HEK293T (cell line): Measurements from ENCODE around the gene GLRX3.

Source experiments
- CTCF ChIA-PET: fragments of 350-600 bp; formaldehyde crosslinking; extraction: SDS; loops from one replicate; lab custom pipeline; 2021; ENCODE audit warnings: antibody characterized with exemption, inconsistent platforms; lab: Yijun Ruan, JAX
- POLR2A ChIA-PET: fragments of 350-600 bp; formaldehyde crosslinking; extraction: SDS; loops from one replicate; lab custom pipeline; 2020; ENCODE audit warnings: antibody characterized with exemption, inconsistent platforms; lab: Yijun Ruan, JAX
- DNase-seq: peaks from one replicate; pipeline ENCODE4 v3.0.0; 2012; ENCODE audit warnings: mixed read lengths; ENCODE audit errors: extremely low spot score
- ARNT ChIP-seq: fragments of 450-650 bp; IDR thresholded peaks from 2 replicates; pipeline ENCODE4 v1.6.1; 2017; ENCODE audit warnings: mild to moderate bottlenecking
- BHLHE40 ChIP-seq: fragments of 450-650 bp; IDR thresholded peaks from 2 replicates; pipeline ENCODE4 v1.6.1; 2016; ENCODE audit warnings: mild to moderate bottlenecking, moderate library complexity, borderline replicate concordance
- CTBP1 ChIP-seq: fragments of 450-650 bp; IDR thresholded peaks from 2 replicates; pipeline ENCODE4 v1.6.1; 2016; ENCODE audit warnings: borderline replicate concordance
- ELF4 ChIP-seq: fragments of 450-650 bp; IDR thresholded peaks from 2 replicates; pipeline ENCODE4 v1.6.1; 2017; ENCODE audit warnings: antibody characterized with exemption
- FOXA1 ChIP-seq: fragments of 450-650 bp; IDR thresholded peaks from 2 replicates; pipeline ENCODE4 v1.6.1; 2016; ENCODE audit warnings: mild to moderate bottlenecking
- FOXK2 ChIP-seq: fragments of 450-650 bp; IDR thresholded peaks from 2 replicates; pipeline ENCODE4 v1.6.1; 2016; ENCODE audit warnings: mild to moderate bottlenecking
- FOXM1 ChIP-seq: fragments of 450-650 bp; IDR thresholded peaks from 2 replicates; pipeline ENCODE4 v1.6.1; 2017; ENCODE audit warnings: mild to moderate bottlenecking, borderline replicate concordance
- HDGF ChIP-seq: fragments of 450-650 bp; IDR thresholded peaks from 2 replicates; pipeline ENCODE4 v1.6.1; 2017; ENCODE audit warnings: antibody characterized with exemption, borderline replicate concordance
- L3MBTL2 ChIP-seq: fragments of 450-650 bp; conservative IDR thresholded peaks from 2 replicates; pipeline ENCODE4 v1.6.1; 2016; ENCODE audit warnings: mild to moderate bottlenecking
- LEF1 ChIP-seq: fragments of 450-650 bp; IDR thresholded peaks from 2 replicates; pipeline ENCODE4 v1.6.1; 2017; ENCODE audit warnings: mild to moderate bottlenecking, borderline replicate concordance
- NFRKB ChIP-seq: fragments of 450-650 bp; IDR thresholded peaks from 2 replicates; pipeline ENCODE4 v1.6.1; 2016; ENCODE audit warnings: mild to moderate bottlenecking, moderate library complexity
- SP1 ChIP-seq: fragments of 450-650 bp; IDR thresholded peaks from 2 replicates; pipeline ENCODE4 v1.6.1; 2017
- SUZ12 ChIP-seq: fragments of 450-650 bp; IDR thresholded peaks from 2 replicates; pipeline ENCODE4 v1.6.1; 2016; ENCODE audit warnings: mild to moderate bottlenecking
- TARDBP ChIP-seq: fragments of 450-650 bp; IDR thresholded peaks from 2 replicates; pipeline ENCODE4 v1.6.1; 2016
- ZNF384 ChIP-seq: fragments of 450-650 bp; IDR thresholded peaks from 2 replicates; pipeline ENCODE4 v1.6.1; 2016
- TF ChIP-seq, protein P1 (sequence below): fragments of 450-650 bp; IDR thresholded peaks from 2 replicates; pipeline ENCODE4 v1.6.1; 2016

GLRX3 gene

DNA sequence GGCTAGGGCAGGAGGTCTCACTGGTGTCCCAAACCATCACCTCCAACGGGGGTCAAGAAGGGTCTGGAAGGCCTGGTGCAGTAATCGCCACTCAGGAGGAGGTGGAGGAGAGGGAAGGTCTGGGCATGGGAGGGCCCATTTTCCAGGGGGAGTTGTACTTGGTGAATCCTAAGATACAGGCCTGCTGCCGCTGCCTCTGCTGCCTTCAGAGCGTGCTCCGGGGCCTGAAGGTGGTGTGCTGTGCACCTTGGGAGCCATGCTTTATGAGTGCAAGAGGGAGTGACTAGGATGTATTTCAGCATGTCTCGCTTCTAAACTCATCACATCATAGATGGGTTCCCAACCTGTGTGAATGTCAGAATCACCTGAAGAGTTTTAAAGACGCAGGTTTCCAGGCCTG is 78.2 kb downstream of the GLRX3 start:
- POLR2A ChIA-PET: no interaction called here
- TF ChIP-seq CTBP1: no peak
- no peak for TF ChIP-seq FOXK2
- no peak for TF ChIP-seq SUZ12
- TF ChIP-seq FOXA1: no peak
- DNase-seq: no peak
- CTCF ChIA-PET: no interaction called here

DNA sequence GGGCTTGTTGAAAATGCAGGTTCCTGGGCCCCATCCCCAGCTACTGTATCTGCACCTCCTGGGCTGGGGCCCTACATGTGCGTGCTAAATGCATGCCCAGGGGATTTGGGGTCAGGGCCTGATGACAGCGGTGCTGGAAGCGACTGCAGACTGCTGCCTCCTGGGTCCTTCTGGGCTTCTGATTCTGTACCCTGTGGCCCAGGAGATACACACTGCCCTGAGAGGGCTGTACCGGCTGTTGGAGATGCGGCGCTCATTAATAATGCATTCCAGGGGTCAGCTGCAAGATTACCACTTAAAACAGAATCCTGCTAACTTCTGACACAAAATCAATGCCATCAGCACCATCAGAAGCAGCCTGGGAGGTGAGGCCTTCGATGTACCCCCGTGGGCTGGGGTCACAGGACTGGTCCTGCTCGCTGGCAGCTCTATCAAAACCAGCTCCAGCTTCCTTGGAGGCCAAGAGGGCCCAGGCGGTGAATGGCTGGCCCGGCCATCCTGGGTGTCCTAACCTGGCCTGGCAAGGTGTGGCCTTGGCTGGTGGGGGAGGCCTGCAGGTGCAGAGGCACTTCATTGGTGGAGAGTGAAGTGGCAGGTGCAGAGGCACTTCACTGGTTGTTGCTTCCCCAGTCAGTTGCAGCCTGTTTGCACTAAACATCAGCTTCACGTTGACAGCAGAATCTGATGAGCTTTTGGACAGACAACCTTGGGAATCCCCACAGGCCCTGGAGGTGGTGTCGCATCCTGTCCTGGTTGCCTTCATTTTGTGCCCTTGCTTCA is 79.2 kb downstream of the GLRX3 start:
- DNase-seq: no peak
- TF ChIP-seq SUZ12: no peak
- ChIA-PET CTCF (no interaction called here), POLR2A (no interaction called here)

DNA sequence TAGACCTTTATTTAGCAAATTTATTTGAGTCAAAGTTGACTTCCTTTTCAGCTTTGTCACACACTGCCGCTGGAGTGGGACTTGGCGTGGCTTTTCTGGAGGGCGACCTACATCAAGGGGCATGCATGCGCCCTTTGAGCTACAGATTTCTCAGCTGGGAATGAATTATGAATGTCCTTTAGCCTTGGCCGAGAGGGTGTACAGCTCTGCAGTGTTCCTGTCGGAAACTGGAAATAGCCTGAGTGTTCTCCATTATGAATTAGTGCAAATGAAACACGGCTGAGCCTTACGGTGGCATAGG is 79.7 kb downstream of the GLRX3 start:
- ChIA-PET CTCF (no interaction called here), POLR2A (no interaction called here)
- no peak for DNase-seq
- TF ChIP-seq SUZ12: no peak
- no peak for TF ChIP-seq FOXA1

DNA sequence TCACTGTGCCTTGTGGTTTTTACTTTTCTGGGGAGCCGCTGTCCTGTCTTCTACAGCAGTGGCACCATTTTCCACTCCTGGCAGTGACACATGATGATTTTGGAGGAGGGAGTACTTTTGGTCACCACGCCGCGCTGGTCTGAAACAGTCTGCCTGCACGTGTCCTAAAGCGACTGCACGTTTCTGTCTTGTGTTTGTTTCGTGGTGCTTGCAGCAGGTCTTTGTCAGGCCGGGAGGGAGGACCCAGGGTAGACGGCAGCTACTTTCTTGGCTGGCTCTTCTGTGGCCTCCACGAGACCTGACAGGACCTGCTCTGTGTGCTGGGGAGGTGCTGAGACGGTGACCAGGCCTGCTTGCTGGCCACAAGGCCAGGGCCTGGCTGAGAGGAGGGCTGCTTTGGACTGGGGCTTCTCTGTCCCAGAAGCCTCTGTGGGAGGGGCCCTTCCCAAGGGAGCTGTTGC is 82.0 kb downstream of the GLRX3 start:
- CTCF ChIA-PET: no interaction called here
- POLR2A ChIA-PET: no interaction called here
- TF ChIP-seq FOXK2 (no peak), HDGF (no peak), NFRKB (no peak), SUZ12 (no peak), FOXM1 (no peak), FOXA1 (no peak), ZNF384 (no peak), SP1 (no peak), LEF1 (no peak), ARNT (no peak), CTBP1 (no peak), BHLHE40 (no peak), ELF4 (no peak), L3MBTL2 (no peak), TARDBP (no peak)
- TF ChIP-seq, protein P1, sequence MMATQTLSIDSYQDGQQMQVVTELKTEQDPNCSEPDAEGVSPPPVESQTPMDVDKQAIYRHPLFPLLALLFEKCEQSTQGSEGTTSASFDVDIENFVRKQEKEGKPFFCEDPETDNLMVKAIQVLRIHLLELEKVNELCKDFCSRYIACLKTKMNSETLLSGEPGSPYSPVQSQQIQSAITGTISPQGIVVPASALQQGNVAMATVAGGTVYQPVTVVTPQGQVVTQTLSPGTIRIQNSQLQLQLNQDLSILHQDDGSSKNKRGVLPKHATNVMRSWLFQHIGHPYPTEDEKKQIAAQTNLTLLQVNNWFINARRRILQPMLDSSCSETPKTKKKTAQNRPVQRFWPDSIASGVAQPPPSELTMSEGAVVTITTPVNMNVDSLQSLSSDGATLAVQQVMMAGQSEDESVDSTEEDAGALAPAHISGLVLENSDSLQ: no peak
- DNase-seq: no peak

DNA sequence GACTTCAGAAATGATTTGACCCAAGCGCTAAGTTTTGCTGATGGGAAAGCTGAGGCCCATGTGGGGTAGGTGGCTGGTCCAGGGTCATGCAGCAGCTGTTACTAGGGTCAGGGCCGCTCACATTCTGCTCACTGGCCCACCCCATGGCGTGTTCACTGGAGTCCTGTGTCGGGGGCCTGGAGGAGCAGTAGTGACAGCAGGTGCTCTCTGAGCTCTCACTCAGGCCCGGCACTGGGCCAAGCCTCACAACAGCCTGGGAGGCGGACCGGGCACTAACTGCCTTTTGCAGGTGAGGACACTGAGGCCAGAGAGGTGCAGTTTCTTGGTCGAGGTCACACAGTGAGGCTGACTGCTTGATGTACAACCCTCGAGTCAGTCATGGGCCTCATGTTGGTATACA is 82.7 kb downstream of the GLRX3 start:
- no peak for DNase-seq
- CTCF ChIA-PET: interaction anchor here (0.7 kb wide), 1 partner anchor 413 kb away, joined by 3 read pairs; no protein-coding TSS in a partner anchor
- POLR2A ChIA-PET: interaction anchor here (0.6 kb wide), 1 partner anchor 9 kb away, joined by 3 read pairs; no protein-coding TSS in a partner anchor

DNA sequence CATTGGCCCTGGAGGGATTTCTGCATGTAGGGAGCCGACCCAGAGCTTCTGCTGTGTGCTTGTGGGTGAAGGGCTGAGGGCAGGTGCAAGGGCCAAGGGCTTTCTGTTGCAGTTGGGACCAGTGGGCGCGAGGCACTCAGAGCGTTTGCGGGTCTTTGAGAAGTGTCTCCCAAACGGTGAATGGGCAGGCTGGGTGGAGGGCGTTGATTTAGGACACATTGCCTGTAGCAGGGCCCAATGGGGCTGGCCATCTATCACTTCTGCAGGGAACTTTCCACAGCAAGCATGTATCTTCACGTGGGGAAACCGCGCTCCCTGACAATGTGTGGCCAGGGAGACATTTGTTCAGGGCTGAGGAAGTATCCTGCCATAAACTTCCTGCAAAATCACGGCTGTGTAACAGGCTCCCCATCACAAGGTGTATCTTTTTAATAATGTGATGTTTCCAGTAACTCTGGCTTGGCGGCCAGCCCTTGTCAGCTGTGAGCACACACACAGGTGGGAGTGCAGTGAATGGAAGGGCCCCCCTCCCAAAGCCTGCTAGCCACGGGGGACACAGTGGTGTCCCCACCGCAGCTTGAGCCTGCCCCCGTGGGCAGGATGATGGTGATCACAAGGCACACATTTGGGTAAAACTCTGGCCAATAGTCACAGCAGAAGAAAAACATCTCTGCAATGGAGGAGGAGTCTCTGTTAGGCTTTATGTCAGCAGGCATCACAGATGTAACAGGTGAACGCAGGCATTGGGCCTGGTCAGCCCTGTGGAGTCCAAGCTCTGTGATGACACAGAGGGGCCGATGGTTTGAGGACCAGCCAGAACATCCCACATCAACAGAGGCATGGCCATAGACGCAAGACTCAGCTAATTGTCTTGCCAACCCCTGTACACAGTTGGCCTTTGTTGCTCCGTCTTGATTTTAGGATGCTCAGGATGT is 84.3 kb downstream of the GLRX3 start:
- DNase-seq: no peak
- TF ChIP-seq NFRKB (no peak), ELF4 (no peak), HDGF (no peak), TARDBP (no peak), FOXK2 (no peak), ZNF384 (no peak), BHLHE40 (no peak), CTBP1 (no peak)
- TF ChIP-seq, protein P1: no peak
- POLR2A ChIA-PET: no interaction called here
- CTCF ChIA-PET: no interaction called here

More for the DNA sequence above, 82.7 kb downstream of the GLRX3 start:
- TF ChIP-seq SP1 (no peak), FOXA1 (no peak)

DNA sequence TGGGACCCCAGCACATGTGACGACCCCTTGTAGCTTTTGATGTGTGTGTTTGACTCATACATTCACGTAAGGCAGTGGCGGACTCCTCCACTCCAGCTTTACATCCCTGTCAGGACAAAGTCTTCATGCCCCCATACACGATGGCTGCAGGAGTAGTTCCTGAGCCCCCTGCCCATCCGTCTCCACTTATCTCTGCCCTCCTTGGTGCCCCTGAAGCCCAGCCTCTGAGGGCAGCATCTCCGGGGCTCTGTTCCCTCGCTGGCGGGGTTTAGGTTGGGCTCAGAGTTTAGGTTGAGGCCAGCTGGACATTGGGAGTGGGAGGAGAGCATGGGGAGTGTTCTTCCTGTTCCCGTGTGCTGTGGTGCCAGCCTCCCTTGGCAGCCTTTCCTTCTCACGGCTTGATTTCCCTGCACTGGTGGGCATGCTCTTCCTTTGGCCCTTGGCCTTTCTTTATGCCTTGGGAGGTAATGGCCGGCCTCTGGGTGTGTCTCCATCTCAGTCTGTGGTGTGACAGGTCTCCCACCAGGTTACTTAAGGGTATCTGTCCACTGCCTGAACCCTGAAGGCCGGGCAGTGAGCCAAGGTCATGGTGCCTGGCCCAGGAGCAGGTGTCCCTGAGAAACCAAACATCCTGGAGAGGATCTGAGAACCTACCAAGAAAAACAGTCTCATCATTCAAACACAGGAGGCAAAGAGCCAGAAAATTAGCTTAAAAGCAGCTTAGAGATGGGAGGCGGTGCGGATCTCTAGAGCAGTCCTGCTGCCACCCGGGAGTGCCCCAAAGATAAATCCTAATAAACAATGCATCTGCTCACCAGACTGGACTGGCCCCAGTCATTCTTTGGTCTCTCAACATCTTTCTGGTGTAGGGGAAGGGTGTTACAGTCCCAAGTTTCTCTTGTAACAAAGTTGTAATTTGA is 85.5 kb downstream of the GLRX3 start:
- ChIA-PET CTCF (no interaction called here), POLR2A (no interaction called here)
- no peak for DNase-seq
- no peak for TF ChIP-seq CTBP1
- no peak for TF ChIP-seq L3MBTL2
- TF ChIP-seq FOXM1: no peak
- TF ChIP-seq SUZ12: no peak
- no peak for TF ChIP-seq SP1
- TF ChIP-seq FOXA1: no peak
- TF ChIP-seq, protein P1: no peak
- TF ChIP-seq TARDBP: no peak
- TF ChIP-seq LEF1: no peak
- no peak for TF ChIP-seq NFRKB
- TF ChIP-seq HDGF: no peak
- TF ChIP-seq FOXK2: no peak
- no peak for TF ChIP-seq ZNF384
- no peak for TF ChIP-seq ELF4
- TF ChIP-seq ARNT: no peak
- TF ChIP-seq BHLHE40: no peak
